Ovary (tissue), 9 donors: ENCODE data around the gene OR2S2. TPM values are rescaled to one million over a fixed set of nuclear protein-coding genes. Genes with fewer than 3 reads are reported as not detected.
A peak's percentile ranks its signal among the peaks of the same experiment; 100 is the strongest.

Experiments used
- DNase-seq, 5 donors: peaks; one replicate each; pipeline ENCODE4 v3.0.0-alpha.2; 2019 to 2020
- H3K27ac ChIP-seq, 2 donors: fragments of 200-600 bp; one replicate each; pipeline versions ENCODE4 v1.5.1 to v1.8.0; 2019 to 2022
- H3K27me3 ChIP-seq: fragments of 200-600 bp; one replicate; pipeline ENCODE4 v1.8.0; 2022
- H3K36me3 ChIP-seq: fragments of 200-600 bp; sonication (generic); one replicate; pipeline ENCODE4 v1.5.1; 2019
- H3K4me1 ChIP-seq: one replicate; pipeline ENCODE4 v1.8.1; 2013; ENCODE audit warnings: mild to moderate bottlenecking, moderate library complexity; ENCODE audit not compliant: insufficient read depth
- H3K4me3 ChIP-seq: fragments of 200-600 bp; sonication (generic); one replicate; pipeline ENCODE4 v1.5.1; 2017
- H3K9me3 ChIP-seq, 2 donors: fragments of 200-600 bp in 1 of 2; sonication (generic) in 1 of 2; one replicate each; pipeline versions ENCODE4 v1.5.1 to v1.8.1; 2013 to 2019; ENCODE audit warnings: mild to moderate bottlenecking in 1 of 2, moderate library complexity in 1 of 2
- CTCF ChIP-seq, 3 donors: fragments of 450-650 bp in 2 of 3; fragments of 200-600 bp in 1 of 3; IDR thresholded peaks; one replicate each; pipeline versions ENCODE4 v1.5.1 to v1.8.0; 2016 to 2022; ENCODE audit warnings: antibody characterized with exemption in 3 of 3, mild to moderate bottlenecking in 1 of 3
- EP300 ChIP-seq: sonication (generic); formaldehyde crosslinking; IDR thresholded peaks from one replicate; pipeline ENCODE4 v1.6.1; 2017; ENCODE audit warnings: antibody characterized with exemption
- POLR2A ChIP-seq: fragments of 450-650 bp; IDR thresholded peaks from one replicate; pipeline ENCODE4 v1.6.1; 2017; ENCODE audit warnings: antibody characterized with exemption, mild to moderate bottlenecking, moderate library complexity
- WGBS, 3 donors: extraction: QIAGEN DNeasy Blood & Tissue Kit in 1 of 3; methylation state at CpG; one replicate each; pipeline versions ENCODE4 v1.1.5 to v1.1.7; 2013 to 2017; 5-methylcytosine and 5-hydroxymethylcytosine counted together
- intact Hi-C, 4 donors: fragments of 100-400 bp; cut with DNase I; formaldehyde crosslinking; loops; one replicate each; pipeline versions ENCODE4 v1.11.0 to v1.15.1; 2022 to 2023
- polyA plus RNA-seq, 2 donors: library from polyadenylated mRNA; stranded (reverse); fragments of 200-250 nt in 1 of 2; fragments of 350-450 nt in 1 of 2; fragmentation: Illumina TruSeq in 1 of 2; extraction: RNeasy Lipid Tissue Mini Kit (QIAGEN cat#74804) in 1 of 2; gene quantifications; one replicate each; pipeline ENCODE4 v1.2.3, GENCODE V29; 2013 to 2014
- total RNA-seq, 7 donors: library from RNA; depleted of rRNA in 2 of 7; stranded (reverse); fragments of >200 nt in 2 of 7; fragmentation: NEBNext Ultra II Directional in 3 of 7; extraction: Animal tissue kit (Norgen Biotek cat#: 25700) in 3 of 7; gene quantifications; one replicate each; pipeline versions ENCODE4 v1.1.0 to v1.2.4, GENCODE V29; 2016 to 2023
- donor health status: DM: no; HTN: no; CAD: no; lungs with moderate emphysema.
- donor health status: DM: no; HTN: no; CAD: no.
- donor health status: Bipolar disorder and iron deficiency.
- donor health status: DM: yes; HTN: yes; CAD: no.
- donor health status: DM: no; HTN: no; CAD: no.
- donor health status: DM: yes; HTN: yes; CAD: no.

OR2S2 gene
- total and polyA plus RNA-seq, 9 donors = not detected

- DNase-seq = no peak
- Histone ChIP-seq H3K36me3 (no peaks in the 10 kb centered on the region), H3K4me1 (peaks cover 28% of the 10 kb centered on the region), H3K9me3 (no peaks in the 10 kb centered on the region), H3K4me3 (no peak overlapping the region), H3K27me3 (no peaks in the 10 kb centered on the region), H3K27ac (no peak overlapping the region)
- 80 to 86% (median 86%) methylated on average over 10 of the region's 10 CpGs for whole genome bisulfite sequencing, 3 donors
- no peak for TF ChIP-seq EP300
- TF ChIP-seq POLR2A = no peak
- TF ChIP-seq CTCF (IDR thresholded peaks at IDR 0.05) = no peak
- intact Hi-C loops = no loop called here
These were observed 46.3 kb downstream of the OR2S2 start for GRCh38 chr9:35911690-35912089.

- Histone ChIP-seq H3K36me3 (no peaks in the 10 kb centered on the region), H3K9me3 (no peaks in the 10 kb centered on the region), H3K27ac (no peak overlapping the region), H3K4me3 (no peak overlapping the region), H3K4me1 (peaks cover 37% of the 10 kb centered on the region), H3K27me3 (no peaks in the 10 kb centered on the region)
- intact Hi-C loops = no loop called here
- WGBS, 3 donors = 60 to 72% (median 71%) methylated on average over 14 of the region's 14 CpGs
- DNase-seq = no peak
- TF ChIP-seq CTCF (IDR thresholded peaks at IDR 0.05) (no peak), EP300 (no peak), POLR2A (no peak)
These were observed 47.2 kb downstream of the OR2S2 start for GRCh38 chr9:35910613-35911359.

GRCh38 chr9:35909687-35910612 is 48.0 kb downstream of the OR2S2 start:
- Histone ChIP-seq H3K27me3 (no peaks in the 10 kb centered on the region), H3K27ac (peak overlapping the region; percentile 85 to 86), H3K36me3 (no peaks in the 10 kb centered on the region), H3K4me1 (peaks cover 43% of the 10 kb centered on the region), H3K4me3 (no peak overlapping the region), H3K9me3 (no peaks in the 10 kb centered on the region)
- intact Hi-C loops = loop anchor here in 2 of 4 donors (5.0 kb wide), 2 partner anchors 32 to 37 kb away; no protein-coding TSS in a partner anchor
- TF ChIP-seq EP300 (no peak), POLR2A (no peak)
- DNase-seq = peak in 1 of 5 donors; percentile 31
- WGBS, 3 donors = 78 to 86% (median 80%) methylated on average over 34 of the region's 34 CpGs

- intact Hi-C loops = loop anchor here in 2 of 4 donors (5.0 kb wide), 2 partner anchors 33 to 38 kb away; no protein-coding TSS in a partner anchor
- TF ChIP-seq POLR2A = no peak
- no peak for TF ChIP-seq CTCF (IDR thresholded peaks at IDR 0.05)
- TF ChIP-seq EP300 = no peak
- H3K36me3 ChIP-seq = no peaks in the 10 kb centered on the region
- WGBS, 3 donors = 72 to 77% (median 75%) methylated on average over 11 of the region's 11 CpGs
- peaks cover 43% of the 10 kb centered on the region for H3K4me1 ChIP-seq
- DNase-seq = peak in 1 of 5 donors; percentile 25
- H3K27me3 ChIP-seq = no peaks in the 10 kb centered on the region
- peak within 1 kb of the TSS; percentile 85 to 86 for H3K27ac ChIP-seq
- no peaks in the 10 kb centered on the region for H3K9me3 ChIP-seq
- H3K4me3 ChIP-seq = no peak within 1 kb of the TSS
These were observed 48.7 kb downstream of the OR2S2 start, which contains the start of gene SPAAR for GRCh38 chr9:35909274-35909673. Gene SPAAR (plus strand): TSS chr9:35909490. CDS start chr9:35910464, 974 bp downstream.
